Measurements from ENCODE around the gene KARS1.

KARS1 gene

GRCh38 chr16:75578212-75578611, 69.3 kb downstream of the KARS1 start:
- DNase-seq (ENCODE audit: insufficient read length) (no peak), FAIRE-seq (no peak)
- TF ChIP-seq POLR2A (IDR thresholded peaks at IDR 0.05; ENCODE audit: low read depth, low read length): no peak
- TF ChIP-seq TAF1 (IDR thresholded peaks at IDR 0.05; ENCODE audit: borderline replicate concordance, low read depth, low read length): no peak
- no peak for TF ChIP-seq POLR2AphosphoS5 (IDR thresholded peaks at IDR 0.05; ENCODE audit: low read depth, low read length)

Measured in GM12892 (cell line).